Urothelium cell line (cell line): Measurements from ENCODE around the gene CIRBP.
A peak's percentile ranks its signal among the peaks of the same experiment; 100 is the strongest.
"Not testable (repeated sequence)": the region's sequence is repeated elsewhere in the genome, so short reads cannot be mapped to it uniquely, and the experiment has no call there.

Experiments
- DNase-seq: peaks from one replicate; pipeline ENCODE4 v3.0.0; 2011; ENCODE audit warnings: low spot score, mixed read lengths
- FAIRE-seq: peaks from 2 replicates; lab custom pipeline; 2011; peaks lifted over from hg19 to GRCh38; lab: Jason Lieb, UNC

Gene CIRBP

DNA sequence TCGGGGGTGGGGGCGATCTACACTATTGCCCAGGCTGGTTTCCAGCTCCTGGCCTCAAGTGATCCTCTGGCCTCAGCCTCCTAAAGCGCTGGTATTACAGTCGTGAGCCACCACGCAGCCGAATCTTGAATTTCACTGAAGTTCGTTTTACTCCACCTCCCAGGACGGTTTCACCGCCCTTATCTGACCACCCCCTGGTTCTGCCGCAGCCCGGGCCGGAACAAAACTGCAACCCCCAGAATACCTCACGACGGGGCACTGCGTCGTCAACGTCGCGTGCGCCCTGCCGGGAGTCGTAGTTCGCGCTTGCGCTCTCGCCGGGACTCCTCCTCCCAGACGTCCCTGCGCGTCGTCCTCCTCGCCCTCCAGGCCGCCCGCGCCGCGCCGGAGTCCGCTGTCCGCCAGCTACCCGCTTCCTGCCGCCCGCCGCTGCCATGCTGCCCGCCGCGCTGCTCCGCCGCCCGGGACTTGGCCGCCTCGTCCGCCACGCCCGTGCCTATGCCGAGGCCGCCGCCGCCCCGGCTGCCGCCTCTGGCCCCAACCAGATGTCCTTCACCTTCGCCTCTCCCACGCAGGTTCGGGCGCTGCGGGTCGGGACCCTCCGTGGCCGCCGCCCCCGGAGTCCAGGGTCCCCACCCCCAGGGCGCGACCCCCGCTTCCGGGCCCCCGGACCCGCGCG, 27.6 kb upstream of the CIRBP start, which contains the start of gene ATP5F1D:
Gene ATP5F1D, plus strand, starts transcription at position 335 of the 679 bp plus-strand sequence. Its CDS starts 100 bp downstream, at position 435.
- DNase-seq (peak; percentile 91), FAIRE-seq (peak; percentile 69)

DNA sequence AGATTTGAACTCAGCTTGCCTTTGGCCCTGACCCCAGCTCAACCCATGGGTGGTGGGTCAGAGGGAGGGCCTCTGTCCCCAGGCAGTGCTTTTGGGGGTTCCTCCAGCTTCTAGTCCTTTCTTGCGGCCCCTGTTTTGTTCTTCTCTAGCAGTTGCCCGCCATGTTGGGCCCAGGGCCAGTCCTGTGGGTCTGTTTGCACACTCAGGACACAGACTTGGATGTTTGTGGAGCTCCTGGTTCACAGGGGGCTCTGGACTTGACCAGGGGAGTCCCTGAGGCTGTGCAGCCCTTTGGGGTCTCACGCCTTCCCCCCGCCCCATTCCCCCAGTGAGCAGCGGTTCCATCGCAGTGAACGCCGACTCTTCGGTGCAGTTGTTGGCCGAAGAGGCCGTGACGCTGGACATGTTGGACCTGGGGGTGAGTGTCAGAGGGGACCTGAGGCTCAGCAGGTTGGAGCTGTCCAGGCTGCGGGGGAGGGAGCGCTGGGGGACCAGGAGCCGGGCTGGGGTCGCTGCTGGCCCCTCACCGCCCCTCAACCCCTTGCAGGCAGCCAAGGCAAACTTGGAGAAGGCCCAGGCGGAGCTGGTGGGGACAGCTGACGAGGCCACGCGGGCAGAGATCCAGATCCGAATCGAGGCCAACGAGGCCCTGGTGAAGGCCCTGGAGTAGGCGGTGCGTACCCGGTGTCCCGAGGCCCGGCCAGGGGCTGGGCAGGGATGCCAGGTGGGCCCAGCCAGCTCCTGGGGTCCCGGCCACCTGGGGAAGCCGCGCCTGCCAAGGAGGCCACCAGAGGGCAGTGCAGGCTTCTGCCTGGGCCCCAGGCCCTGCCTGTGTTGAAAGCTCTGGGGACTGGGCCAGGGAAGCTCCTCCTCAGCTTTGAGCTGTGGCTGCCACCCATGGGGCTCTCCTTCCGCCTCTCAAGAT, 25.1 kb upstream of the CIRBP start:
- FAIRE-seq: no peak
- peak; percentile 64 for DNase-seq

- no peak for DNase-seq
- no peak for FAIRE-seq
Observed at GRCh38 chr19:1244693-1245451, 24.3 kb upstream of the CIRBP start.

DNA sequence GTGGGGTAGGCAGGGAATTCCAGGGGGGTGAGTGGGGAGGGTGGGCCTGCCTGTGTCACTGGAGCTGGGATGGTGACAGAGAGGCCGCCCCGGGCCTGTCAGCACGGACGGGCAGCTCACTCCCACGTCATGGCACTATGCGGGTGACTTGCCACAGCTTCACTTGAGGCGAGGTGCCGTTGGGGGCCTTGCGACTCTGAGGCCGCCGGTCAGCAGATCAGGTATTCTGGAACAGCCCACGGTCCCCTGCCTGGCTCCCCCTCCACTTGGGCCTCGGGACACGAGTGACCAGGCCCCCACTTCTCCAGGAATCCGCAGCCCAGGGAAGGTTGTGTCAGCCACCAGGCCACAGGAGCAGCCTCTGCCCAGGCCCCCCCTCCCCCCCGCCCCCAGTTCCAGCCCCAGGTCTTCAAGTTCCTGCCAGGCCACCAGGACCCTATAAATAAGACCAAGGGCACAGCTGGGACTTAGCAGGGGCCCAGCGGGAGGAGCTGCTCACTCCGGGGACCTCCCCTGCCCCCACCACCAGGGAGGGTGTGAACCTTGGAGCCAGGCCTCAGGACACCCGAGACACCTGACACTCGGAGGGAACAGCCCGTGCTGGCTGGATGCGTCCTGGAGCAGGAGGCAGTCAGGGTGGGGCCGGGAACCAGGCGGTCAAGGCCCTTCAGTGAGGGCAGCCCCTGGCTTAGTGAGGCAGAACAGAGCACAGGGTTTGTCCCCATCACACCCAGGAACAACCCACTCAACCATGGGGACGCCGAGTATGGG, 23.5 kb upstream of the CIRBP start:
- no peak for FAIRE-seq

DNA sequence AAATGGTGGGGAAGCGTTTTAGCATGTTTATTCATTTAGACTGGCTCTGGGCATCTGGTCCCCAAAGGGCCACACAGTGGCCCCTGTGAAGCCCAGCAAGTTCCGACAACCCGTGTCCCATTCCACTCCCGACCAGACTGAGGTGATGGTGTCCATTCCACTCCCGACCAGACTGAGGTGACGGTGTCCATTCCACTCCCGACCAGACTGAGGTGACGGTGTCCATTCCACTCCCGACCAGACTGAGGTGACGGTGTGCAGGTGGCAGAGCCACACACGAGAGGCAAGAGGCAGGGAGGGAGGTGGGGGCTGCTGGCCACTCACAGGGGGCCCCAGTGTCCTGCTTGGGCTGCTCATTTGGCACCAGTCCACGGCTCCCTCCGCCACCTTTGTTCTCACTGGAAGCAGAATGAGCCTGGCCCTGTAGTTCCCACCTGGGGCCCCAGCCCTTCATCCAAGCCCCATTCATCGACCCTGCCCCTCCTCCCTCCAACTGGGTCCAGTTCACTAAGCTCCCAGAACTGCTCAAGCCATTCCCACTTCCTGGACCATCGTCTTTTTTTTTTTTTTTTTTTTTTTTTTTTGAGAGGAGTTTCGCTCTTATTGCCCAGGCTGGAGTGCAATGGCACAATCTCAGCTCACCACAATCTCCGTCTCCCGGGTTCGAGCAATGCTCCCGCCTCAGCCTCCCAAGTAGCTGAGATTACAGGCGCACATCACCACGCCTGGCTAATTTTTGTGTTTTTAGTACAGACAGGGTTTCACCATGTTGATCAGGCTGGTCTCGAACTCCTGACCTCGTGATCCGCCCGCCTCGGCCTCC, 22.7 kb upstream of the CIRBP start:
- not testable (repeated sequence) for DNase-seq, FAIRE-seq

More for the DNA sequence above, 23.5 kb upstream of the CIRBP start:
- no peak for DNase-seq

- DNase-seq (no peak), FAIRE-seq (no peak)
Observed at GRCh38 chr19:1247748-1248138, 21.4 kb upstream of the CIRBP start.

DNA sequence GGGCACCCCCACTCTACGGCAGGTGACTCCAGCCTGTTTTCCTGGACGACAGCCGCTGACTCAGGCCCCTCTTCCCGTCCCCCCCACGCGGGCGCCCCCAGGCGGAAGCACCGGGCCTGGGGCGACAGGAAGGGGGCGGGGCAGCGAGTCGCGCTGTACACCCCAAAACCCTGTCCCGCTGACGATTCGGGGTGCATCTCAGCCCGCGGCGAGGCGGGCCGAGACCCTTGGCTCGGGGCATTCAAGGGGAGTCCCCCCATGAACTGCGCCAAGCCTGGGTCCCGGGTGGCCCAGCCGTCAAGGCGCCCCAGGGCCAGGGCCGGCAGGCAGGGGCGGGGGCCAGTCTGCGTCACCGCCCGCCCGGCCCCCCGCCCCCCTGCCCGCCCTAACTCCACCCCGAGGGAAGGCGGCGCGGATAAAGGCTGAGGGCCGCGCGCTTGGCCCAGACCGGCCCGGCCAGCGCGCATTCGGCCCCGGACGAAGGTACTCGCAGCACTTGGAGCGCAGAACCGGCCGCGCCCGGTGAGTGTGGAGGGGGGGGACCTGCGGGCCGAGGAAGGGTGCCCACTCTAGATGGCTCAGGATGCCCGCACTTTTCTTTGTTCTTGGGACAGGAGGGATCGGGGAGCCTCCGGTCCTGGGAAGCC, 20.9 kb upstream of the CIRBP start, which contains the start of gene MIDN:
Gene MIDN, plus strand, starts transcription at position 445 of the 647 bp plus-strand sequence. CDS start 1,714 bp downstream, outside the sequence.
- FAIRE-seq (no peak), DNase-seq (peak; percentile 74)

- DNase-seq: peak; percentile 59
- no peak for FAIRE-seq
Observed at GRCh38 chr19:1248786-1249297, 20.3 kb upstream of the CIRBP start.

- DNase-seq: peak; percentile 87
- FAIRE-seq: no peak
Observed at GRCh38 chr19:1249298-1249989, 19.7 kb upstream of the CIRBP start.

DNA sequence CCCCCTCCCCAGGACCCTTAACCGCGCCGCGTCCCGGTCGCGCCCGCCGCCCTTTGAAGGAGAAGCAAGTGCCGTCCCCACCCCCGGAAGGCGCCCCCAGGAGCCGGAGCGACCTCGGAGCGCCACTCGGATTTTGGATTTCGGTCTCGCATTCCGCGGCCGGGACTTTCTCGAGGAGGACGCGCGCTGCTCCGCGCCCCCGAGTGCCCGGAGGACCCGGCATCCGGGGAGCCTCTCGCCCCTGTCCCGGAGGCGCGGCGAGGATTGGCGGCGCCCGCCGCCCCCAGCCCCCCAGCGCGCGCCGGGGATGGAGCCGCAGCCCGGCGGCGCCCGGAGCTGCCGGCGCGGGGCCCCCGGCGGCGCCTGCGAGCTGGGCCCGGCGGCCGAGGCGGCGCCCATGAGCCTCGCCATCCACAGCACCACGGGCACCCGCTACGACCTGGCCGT, 19.1 kb upstream of the CIRBP start:
- no peak for DNase-seq
- no peak for FAIRE-seq

DNA sequence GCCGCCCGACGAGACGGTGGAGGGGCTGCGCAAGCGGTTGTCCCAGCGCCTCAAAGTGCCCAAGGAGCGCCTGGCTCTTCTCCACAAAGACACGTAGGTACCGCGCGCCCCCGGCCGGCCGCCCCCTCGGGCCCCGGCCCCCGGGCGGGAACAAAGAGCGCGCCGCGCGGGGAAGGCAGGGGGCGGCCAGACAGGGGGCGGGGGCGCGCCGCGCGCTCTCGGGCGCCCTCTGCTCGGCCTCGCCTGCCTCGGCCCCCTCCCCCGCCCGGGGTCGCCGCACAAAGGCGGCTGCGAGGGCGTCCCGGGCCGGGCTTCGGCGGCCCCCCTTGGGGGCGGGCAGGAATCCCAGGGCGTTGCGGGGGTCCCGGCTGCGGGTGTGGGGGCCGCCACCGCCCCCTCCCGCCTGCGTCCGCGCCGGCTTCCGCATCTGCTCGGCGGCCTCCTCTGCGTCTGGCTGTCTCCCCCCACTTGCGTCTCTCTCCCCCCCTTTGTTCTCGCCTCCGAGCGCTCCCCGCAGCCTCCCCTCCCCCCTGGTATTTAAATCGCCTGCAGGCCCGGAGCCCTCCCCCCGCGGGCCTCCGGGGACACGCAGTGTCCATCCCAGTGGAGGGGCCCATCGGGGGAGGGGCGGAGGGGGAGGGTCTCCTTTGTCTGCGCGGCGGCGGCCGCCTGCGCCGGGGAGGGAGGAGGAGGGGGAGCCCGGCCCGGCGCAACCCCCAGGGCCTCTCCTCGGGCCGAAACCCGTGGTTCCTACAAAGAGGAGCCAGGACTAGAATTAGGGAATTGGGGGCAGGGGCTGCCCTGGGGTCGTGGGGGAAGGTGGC, 18.5 kb upstream of the CIRBP start:
- DNase-seq: no peak
- FAIRE-seq: no peak

- FAIRE-seq (no peak), DNase-seq (no peak)
Observed at GRCh38 chr19:1251330-1252220, 17.6 kb upstream of the CIRBP start.

- peak; percentile 49 for DNase-seq
- FAIRE-seq: no peak
Observed at GRCh38 chr19:1252221-1252820, 16.8 kb upstream of the CIRBP start.

- DNase-seq (peak; percentile 69), FAIRE-seq (peak; percentile 32)
Observed at GRCh38 chr19:1252821-1253513, 16.2 kb upstream of the CIRBP start.

DNA sequence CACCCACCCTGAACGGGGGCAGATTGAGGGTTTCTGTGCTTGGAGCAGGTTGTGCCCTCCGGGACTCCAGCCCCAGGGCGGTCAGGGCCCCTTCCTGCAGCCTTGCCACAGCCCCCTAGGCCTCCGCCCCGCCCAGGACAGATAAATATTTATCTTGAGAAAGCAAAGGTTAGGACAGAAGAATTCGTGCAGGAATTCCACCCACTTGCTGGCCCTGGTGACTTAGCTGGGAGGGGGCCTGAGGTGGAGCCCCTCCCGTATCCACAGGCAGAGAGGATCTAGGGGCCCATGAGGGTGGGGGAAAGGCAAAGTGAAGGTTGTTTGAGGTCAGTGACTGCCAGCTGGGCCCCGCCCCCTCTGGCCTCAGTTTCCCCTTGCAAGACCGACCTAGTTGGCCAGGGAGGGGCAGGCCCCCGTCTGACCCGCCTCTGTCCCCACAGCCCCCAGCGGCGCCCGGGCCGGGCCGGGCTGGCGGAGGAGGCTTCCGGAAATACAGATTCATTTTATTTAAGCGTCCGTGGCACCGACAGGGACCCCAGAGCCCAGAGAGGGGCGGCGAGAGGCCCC, 15.5 kb upstream of the CIRBP start:
- DNase-seq: no peak
- no peak for FAIRE-seq
